Hepatocyte (in vitro differentiated cells): ENCODE results near the gene TXNDC11.

Experiments used
- CTCF ChIP-seq: fragments of 200-600 bp; sonication (generic); IDR thresholded peaks from 2 replicates; pipeline ENCODE4 v1.5.1; 2016; ENCODE audit warnings: antibody characterized with exemption, mild to moderate bottlenecking; ENCODE audit not compliant: poor library complexity
- EZH2phosphoT487 ChIP-seq: fragments of 200-600 bp; sonication (generic); IDR thresholded peaks from one replicate; pipeline ENCODE4 v1.6.1; 2018; ENCODE audit warnings: antibody characterized with exemption, mild to moderate bottlenecking, low read depth, moderate library complexity; ENCODE audit not compliant: unreplicated experiment, severe bottlenecking

DNA sequence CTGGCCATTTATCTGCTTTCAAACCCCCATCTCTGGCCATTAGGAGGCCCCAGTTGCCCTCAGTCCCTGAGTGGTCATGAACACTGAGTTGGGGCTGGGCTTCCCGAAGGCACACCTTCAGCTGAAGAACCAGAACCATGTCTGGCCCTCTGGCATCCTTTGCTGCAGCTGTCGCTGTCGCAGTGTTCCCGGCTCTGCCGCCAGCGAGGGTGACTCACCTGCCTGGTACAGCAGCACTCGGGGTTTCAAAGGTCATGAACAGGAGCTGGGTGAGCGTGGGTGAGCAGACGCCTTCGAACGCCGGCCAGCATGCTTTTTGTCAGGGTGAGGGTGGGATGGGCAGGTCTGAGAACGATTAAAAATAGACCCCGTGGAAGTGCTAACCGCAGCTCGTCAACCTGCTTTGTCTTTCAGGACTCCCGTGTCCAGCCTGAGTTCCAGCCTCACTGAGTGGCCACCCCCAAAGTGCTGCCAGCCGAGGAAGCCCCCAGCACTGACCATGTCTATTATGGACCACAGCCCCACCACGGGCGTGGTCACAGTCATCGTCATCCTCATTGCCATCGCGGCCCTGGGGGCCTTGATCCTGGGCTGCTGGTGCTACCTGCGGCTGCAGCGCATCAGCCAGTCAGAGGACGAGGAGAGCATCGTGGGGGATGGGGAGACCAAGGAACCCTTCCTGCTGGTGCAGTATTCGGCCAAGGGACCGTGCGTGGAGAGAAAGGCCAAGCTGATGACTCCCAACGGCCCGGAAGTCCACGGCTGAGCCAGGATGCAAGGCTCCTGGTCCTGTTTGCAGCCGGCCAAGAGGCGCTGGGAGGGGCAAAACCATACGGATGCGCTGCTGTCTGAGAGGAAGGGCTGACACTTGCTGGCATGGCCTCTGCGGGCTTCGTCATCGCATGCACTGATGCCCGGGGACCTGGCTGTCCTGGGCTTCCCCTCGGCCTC lies 66.8 kb downstream of the TXNDC11 start:
- TF ChIP-seq CTCF (peak; percentile 10), EZH2phosphoT487 (no peak)
